Stimulated activated CD8-positive, alpha-beta memory T cell treated with anti-CD3 and anti-CD28 coated beads, Interleukin-2, amount 100 ng/mL, for 48 hours (primary cell): Measurements from ENCODE around the gene PCSK5.

Experiments
- DNase-seq, 2 donors: peaks; one replicate each; pipeline ENCODE4 v3.0.0-alpha.2; 2020; ENCODE audit warnings: low read depth in 2 of 2

The PCSK5 gene

GRCh38 chr9:76394960-76395252 is 504.4 kb downstream of the PCSK5 start:
- peak; percentile 25 to 38 for DNase-seq

DNA sequence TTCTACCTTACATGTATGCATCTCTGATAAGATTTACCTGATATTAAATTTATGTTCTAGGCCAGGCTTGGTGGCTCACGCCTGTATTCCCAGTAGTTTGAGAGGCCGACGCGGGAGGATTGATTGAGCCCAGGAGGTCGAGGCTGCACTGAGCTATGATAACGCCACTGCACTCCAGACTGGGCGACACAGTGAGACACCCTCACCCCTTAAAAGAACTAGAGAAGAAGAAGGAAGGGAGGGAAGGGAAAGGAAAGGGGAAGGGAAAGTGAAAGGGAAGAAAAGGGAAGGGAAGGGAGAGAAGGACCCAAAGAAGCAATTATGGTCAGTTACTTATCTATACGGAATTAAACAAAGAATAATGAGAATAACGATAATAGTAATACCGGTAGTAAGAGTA is 504.9 kb downstream of the PCSK5 start:
- DNase-seq: no peak

GRCh38 chr9:76396144-76396543 is 505.7 kb downstream of the PCSK5 start:
- no peak for DNase-seq

DNA sequence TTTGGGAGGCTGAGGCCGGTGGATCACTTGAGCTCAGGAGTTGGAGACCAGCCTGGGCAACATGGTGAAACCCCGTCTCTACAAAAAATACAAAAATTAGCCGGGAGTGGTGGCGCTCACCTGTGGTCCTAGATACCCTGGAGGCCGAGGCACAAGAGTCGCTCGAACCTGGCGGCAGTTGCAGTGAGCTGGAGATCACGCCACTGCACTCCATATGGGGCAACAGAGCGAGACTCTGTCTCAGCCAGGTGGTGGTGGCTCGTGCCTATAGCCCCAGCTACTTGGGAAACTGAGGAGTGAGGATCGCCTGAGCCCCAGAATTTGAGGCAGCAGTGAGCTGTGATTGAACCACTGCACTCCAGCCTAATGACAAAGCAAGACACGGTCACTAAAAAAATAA is 506.1 kb downstream of the PCSK5 start:
- no peak for DNase-seq

DNA sequence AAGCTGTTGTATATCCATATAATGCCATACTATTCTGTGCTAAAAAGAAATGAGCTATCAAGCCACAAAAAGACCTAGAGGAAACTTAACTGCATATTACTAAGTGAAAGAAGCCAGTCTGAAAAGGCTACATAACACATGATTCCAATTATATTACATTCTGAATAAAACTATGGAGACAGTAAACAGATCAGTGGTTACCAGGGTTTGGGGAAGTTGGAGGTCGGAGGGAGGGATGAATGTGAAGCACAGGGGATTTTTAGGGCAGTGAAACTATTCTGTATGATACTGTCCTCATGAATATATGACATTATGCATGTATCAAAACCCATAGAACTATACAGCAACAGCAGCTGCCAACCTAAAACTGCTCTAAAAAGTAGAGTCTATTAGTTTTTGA is 509.4 kb downstream of the PCSK5 start:
- no peak for DNase-seq

- DNase-seq: no peak
These were observed 510.1 kb downstream of the PCSK5 start for GRCh38 chr9:76400534-76401096.

DNA sequence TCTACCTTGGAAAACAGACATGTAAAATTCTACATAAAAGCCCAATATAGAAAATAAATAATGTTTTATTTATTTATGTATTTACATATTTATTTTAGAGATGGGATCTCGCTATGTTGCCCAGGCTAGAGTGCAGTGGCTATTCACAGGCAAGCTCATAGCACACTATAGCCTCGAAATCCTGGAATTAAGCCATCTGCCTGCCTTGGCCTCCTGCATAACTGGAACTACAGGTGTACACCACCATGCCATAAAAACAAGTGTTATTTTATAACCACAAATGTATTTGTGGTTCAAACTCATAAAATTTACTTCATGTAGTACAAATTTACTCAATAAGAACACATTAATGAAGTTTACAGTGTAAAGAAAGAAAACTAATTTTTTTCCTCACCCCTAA is 510.7 kb downstream of the PCSK5 start:
- no peak for DNase-seq

DNA sequence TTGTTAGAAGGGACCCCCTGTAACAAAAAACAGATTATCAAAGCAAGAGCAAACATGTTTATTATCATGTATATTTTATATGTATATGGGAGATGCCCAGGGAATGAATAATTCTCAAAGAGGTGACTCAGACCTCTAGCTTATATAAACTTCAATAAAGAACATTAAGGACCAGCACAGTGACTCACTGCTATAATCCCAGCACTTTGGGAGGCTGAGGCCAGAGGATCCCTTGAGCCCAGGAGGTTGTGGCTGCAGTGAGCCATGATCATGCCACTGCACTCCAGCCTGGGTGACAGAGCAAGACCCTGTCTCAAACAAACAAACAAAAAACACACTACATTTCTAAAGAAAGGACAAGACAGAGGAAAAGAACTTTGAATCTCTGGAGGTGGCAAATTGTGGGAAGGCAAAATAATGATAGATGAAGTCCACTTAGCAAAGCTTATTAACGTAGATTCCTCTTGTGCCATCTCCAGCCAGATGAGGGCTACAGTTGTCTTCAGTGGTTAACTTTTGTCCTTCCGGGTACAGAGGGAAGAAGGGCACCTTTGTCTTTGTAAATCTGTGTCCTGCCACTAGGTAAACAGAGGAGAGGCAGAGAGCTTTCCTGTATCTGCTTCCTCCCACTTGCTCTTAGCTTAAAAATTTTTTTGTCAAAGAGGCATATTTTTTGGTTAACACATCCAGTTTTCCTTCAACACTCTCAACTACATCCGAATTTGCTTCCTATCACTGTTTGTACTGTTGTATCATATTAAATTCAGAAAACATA is 511.3 kb downstream of the PCSK5 start:
- DNase-seq: no peak

DNA sequence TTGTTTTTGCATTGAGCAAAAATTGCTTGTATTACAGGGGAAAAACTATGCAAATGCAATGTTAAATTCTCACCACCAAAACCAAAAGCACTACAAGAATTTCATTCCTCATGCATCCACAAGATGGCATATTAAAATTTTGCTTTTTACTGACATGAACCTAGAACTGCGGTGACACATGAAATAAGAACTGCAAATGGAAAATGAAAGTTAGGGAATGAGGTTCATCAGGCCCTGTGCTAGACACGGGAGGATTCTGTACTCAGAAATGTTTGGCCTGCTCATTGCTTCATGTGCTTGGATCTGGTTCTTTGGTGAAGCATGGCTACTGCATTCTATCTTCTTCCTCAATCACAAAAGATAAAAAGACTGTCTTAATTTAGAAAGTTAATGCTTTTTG is 512.9 kb downstream of the PCSK5 start:
- DNase-seq: no peak

GRCh38 chr9:76404401-76404800 is 513.9 kb downstream of the PCSK5 start:
- DNase-seq: no peak

DNA sequence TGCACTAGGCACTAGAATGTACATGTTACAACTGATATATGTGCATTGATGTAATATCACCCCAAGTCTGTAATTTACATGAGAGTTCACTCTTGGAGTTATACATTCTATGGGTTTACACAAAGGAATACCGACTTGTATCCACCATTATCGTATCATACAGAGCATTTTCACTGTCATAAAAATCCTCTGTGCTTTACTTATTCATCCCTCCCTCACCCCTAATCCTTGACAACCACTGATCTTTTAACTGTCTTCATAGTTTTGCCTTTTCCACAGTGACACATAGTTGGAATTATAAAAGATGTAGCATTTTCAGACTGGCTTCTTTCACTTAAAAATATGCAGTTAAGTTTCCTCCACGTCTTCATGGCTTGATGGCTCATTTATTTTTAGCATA is 514.9 kb downstream of the PCSK5 start:
- DNase-seq: no peak

DNA sequence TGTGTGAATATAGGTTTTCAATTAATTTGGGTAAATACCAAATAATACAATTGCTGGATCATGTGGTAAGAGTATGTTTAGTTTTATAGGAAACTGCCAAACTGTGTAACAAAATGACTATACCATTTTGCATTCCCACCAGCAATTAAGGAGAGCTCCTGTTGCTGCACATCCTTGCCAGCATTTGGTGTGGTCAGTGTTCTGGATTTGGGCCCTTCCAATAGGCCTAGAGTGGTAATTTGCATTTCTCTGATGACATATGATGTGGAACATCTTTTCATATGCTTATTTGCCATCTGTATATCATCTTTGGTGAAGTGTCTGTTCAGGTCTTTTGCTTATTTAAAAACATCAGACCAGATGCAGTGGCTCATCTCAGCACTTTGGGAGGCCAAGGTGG is 515.4 kb downstream of the PCSK5 start:
- no peak for DNase-seq
